HTERT RPE-1 (cell line): Measurements from ENCODE around the gene CARHSP1.
"Not testable (repeated sequence)": the region's sequence is repeated elsewhere in the genome, so short reads cannot be mapped to it uniquely, and the experiment has no call there.

ENCODE experiments used
- in situ Hi-C: fragments of 300-500 bp; cut with MboI; formaldehyde crosslinking; loops from 4 replicates; pipeline ENCODE4 v1.14.3; 2020; ENCODE audit warnings: low sequenced_read_pairs

Gene CARHSP1

DNA sequence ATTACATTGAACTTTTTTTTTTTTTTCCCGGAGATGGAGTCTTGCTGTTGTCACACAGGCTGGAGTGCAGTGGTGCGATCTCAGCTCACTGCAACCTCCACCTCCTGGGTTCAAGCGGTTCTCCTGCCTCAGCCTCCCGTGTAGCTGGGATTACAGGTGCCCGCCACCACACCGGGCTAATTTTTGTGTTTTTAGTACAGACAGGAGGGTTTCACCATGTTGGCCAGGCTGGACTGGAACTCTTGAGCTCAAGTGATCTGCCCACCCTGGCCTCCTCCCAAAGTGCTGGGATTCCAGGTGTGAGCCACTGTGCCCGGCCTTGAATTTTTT lies 5.0 kb upstream of the CARHSP1 start:
- in situ Hi-C loops: not testable (repeated sequence)

DNA sequence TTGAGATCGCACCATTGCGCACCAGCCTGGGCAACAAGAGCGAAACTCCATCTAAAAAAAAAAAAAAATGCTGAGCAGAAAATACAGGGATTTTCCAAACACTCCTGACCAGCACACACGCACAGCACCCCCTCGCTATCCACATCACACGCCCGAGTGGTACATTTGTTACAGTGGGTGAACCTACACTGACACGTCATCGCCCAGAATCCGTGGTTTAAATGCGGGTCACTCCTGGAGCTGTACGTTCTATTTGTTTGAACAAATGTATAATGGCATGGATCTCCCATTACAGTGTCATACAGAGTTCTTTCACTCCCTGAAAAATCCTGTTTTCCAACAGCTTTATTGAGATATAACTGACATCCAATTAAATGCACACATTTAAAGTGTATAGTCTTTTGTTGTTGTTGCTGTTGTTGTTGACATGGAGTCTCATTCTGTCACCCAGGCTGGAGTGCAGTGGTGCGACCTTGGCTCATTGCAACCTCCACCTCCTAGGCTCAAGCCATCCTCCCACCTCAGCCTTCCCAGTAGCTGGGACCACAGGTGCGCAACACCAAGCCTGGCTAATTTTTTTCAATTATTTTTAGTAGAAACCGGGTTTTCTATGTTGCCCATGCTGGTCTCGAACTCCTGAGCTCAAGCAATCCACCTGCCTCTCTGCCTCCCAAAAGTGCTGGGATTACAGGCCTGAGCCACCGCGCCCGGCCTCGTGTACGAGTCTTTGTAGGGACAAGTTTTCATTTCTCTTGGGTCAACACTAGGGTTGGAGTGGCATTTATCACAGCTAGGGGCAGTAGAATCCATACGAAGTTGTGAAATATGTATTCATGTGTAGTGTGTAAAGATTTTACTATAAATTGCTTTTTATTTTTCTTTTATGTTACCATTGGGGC lies 4.4 kb upstream of the CARHSP1 start:
- in situ Hi-C loops: no loop called here

DNA sequence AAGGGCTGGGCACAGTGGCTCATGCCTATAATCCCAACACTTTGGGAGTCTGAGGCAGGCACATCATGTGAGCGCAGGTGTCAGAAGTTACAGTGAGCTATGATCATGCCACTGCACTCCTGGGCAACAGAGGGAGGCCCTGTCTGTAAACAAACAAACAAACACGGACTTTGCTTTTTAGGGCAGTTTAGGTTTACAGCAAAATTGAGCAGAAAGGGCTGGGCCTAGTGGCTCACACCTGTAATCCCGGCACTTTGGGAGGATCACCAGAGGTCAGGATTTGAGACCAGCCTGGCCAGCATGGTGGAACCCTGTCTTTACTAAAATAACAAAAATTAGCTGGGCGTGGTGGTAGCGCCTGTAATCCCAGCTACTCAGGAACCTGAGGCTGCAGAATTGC lies 3.3 kb upstream of the CARHSP1 start:
- in situ Hi-C loops: no loop called here

DNA sequence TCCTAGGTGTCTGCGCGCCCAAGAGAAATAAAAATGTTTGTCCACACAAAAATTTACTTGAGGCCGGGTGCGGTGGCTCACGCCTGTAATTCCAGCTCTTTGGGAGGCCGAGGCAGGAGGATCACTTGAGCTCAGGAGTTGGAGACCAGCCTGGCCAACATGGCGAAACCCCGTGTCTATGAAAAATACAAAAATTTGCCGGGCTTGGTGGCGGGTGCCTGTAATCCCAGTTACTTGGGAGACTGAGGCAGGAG lies 1.1 kb upstream of the CARHSP1 start:
- in situ Hi-C loops: not testable (repeated sequence)

DNA sequence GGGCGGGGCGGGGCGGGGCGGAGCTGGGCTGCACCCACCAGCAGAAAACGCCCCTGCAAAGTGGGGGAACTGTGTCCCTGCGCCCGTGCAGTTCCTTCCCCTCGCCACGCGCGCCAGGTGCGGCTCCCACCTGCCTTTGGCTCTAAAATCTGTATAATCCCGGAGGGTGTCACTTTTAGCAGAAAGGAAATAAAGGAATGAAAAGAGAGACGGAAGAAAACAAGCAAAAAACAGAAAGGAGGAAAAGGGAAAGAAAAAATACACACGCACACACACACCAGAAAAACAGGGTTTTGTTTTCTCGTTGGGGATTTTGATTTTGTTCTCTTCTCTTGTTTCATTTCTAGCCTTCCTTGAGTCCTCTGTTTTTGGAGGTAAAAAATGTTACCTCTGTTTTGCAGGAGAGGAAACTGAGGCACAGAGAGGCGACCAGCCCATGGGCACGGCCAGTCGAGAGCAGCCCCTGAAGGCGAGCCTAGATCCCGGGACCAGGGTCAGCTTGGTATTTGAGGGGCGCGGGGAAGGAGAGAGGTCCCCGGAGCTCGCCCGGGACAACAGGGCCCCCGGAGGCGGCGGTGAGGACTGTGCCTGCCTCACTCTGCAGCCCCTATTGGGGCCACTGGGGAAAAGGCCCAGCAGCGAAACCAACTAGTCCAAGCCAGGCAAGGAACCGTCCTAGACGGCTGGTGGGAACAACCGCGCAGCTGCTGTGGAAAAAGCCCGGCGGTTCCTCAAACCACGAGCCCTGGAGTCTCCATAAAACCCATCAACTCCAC lies 594 bp upstream of the CARHSP1 start:
- in situ Hi-C loops: no loop called here

DNA sequence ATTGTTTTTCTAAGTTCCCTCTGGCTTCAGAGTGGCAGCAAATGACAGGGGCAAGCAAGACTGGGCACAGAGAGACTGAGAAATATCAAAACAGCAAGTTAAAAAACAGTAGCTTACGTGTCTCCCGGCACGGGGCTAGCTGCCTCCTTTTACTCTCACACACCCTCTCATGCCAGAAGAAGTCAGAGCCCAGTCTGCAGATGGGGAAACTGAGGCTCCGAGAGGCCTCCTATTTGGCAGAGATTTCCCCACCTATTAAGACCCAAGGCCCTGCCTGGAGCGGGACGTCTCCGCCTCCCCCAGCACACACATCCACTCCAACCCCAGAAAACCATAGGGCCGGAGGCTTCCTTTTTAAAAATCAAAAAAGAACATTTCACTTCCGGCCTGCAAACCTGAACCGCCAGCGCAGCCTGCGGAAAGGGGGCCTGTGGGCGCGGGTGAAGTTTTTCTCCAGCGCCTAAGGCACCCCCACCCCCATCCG lies 832 bp downstream of the CARHSP1 start:
- in situ Hi-C loops: no loop called here

DNA sequence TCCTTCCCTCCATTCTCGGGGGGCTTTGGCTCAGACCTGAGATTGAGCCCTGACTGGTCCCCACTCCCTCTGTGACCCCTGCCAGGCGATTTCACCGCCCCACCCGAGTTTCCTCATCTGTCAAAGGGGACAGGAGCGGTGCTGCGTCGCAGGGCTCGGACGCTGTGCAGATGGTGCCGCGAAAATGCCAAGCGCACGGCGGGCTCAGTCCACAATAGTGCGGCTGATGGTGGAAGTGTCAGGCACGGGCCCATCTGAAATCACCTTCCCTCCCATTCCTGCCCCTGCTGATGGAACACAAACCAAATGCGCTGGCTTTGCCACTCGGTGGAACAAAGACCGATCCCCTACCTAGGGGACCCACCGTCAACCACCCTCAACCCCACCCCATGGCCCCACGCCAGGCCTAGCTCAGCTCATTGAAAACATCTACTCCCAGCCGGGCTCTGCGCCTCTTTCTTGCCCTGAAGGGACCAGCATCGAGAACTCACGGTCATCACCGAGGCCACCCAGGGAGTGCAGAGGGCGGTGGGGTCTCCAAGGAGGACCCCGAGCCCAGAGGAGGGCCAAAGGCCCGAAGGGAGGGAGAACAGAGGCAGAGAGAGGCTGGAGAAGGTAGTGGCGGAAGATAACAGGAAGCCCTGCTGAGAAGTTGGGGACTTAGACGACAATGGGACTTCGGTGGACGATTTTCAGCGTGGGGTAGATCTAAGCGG lies 1.4 kb downstream of the CARHSP1 start:
- in situ Hi-C loops: no loop called here

DNA sequence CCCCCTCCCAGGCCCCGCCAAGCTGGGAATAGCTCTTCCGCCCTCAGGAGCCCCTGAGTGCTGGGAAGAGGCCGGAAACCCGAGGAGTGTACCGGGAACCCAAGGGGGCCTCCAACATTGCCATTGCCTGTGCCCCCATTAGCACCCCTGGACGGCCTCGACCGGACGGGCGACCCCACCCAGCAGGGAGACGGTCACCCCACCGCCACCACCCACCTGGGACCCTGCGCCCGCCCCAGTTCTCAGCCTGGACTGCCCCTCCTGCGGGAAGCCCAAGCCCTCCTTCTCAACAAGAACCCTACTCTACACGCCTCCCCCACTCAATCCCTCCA lies 2.0 kb downstream of the CARHSP1 start:
- in situ Hi-C loops: no loop called here

DNA sequence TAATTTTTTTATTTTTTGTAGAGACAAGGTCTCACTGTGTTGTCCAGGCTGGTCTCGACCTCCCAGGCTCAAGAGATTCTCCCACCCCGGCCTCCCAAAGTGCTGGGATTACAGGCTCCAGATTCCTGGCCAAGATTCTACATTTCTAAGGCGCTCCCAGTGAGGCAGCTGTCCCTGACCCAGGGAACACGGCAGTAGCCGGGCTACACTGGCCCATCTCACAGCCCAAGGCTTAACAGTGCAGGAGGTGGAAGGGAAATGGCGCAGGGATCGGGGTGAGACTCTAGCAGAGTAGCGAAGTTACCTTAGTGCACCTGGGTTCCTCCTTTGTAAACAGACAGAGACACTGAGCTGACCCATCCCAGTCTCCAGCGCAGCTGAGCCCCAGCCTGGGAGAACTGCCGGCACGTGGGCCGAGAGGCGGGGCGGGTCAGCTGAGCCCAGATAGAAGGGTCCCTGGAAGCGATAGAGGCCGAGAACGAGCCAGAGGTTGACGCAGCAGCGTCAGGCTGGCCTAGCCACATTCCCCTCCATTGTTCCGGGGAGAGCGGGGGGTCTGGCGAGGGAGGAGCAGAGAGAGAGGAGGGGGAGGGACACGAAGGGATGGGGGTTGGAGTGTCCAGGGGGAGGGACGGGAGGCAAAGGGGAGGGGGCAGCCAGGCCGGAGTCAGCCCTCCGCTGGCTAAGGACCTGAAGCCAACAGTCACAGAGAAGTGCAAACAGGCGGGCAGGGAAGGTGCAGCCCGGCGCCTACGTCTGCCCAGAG lies 2.5 kb downstream of the CARHSP1 start:
- in situ Hi-C loops: no loop called here

DNA sequence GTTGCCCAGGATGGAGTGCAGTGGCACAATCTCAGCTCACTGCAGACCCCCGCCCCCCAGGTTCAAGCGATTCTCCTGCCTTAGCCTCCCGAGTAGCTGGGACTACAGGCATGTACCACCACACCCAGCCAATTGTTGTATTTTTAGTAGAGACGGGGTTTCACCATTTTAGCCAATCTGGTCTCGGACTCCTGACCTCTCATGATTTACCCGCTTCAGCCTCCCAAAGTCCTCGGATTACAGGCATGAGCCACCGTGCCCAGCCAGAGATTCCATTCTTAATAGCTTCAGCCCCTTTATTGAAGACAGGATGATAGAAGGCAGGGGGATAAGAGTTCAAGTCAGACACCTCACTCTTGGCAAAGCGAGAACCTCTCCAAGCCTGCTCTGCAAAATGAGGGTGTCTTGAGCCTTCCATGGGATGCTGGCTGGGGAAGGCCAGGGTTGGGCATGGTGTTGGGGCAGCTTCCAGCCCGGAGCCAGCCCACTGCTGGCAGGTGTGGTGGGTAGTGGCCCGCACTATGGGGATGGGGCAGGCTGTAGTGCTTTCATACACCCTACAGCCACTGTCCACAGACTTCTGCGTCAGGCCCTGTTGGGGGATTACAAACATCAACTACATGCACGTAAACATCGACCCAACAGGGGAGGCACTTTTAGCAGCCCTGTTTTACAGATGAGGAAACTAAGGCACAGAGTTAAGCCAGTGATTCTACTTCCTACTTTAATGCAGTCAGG lies 3.5 kb downstream of the CARHSP1 start:
- in situ Hi-C loops: no loop called here

DNA sequence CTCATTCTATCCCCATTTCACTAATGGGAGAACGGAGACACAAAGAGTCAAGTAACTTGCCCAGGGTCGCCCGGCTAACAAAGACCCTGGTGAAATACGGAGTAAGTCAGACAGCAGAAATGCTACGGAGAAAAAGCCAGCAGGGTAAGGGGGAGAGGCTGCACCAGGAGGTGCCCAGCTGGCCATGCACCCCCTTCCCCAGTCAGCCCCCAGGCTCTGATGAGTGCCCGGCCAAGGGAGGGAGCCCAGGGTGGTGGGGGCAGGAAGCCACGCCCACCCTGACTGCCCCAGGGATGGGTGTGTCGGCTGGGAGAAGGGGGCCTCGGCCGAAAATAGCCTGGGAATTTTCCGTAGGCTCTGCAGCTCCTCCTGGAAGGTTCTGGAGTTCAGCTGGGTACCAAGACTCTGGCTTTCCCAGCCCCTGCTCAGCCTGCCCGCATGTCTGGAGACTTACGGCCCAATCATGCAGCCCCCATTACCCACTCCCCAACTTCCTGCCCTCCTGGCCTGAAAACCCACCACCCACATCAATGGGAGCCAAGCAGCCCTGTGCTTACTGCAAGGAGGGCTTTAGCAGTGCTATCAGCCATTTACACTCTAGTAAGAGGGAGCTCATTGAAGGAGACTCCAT lies 4.2 kb downstream of the CARHSP1 start:
- in situ Hi-C loops: no loop called here

DNA sequence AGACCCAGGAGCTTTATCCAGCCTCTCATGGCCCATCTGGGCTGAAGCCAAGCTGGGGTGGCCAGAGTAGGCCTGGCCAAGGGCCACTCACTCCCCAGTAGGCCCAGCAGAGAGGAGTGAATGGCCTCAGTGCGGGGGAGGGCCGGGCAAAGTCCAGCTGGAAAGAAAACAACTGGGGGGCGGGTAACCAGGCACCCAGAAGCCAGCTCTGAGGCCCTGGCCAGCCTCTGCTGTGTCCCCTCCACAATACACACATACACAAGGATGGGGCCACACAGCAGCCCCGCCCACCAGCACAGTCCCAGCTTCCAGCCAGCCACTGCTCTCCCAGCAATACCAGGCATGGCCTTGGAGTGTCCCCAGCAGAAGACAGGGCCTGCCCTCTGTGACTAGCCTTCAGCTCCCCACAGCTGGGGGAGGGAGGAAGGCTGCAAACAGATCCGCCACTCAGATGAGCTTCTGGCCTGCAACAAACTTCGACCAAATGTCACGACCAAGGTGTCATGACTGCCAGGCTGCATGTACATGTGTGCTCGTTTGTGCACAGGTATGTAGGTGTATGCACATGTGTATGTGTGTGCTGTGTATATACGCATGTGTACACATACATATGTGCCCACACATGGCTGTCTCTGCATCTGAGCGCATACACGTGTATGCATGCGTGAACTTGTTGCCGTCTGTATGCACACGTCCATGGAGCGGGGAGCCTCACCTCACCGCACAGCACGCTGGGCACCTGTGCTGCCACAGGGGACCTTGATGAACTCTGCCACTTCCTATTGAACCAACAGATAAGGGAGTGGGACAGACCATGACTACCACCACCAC lies 5.0 kb downstream of the CARHSP1 start:
- in situ Hi-C loops: no loop called here

DNA sequence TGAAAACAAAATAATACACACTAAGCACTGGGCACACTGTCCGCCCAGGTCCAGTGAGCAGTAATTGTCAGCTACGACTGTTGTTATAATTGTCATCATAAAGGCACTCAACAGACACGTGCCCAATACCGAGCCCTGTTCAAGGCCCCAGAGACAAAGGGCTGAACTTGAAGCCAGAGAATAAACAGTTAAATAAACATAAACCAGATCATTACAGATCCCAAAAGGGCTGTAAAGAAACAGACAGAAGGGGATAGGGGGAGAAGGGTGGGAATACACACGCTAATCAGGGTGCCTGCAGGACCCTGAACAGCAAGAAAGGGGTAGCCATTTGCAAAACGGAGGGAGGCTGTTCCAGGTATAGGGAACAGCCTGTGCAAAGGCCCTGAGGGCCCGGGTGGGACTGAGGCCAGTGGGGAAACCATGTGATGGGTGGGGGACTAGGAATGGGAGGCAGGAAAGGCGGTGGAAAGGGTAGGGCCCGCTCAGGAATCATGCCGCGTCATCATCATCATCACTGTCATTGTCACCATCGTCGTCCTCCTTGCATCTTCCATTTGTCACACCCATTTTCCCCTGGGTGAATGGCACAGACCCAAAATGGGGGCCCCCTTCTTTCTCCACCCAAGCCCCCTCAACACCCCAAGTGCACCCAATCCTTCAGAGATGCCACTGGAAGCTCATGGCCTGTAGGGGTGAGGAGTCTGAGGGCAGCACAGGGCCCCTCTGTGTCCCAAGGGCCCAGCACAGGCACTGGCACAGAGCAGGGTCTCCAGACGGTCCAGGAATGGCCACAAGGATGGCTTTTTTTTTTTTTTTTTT lies 6.3 kb downstream of the CARHSP1 start:
- in situ Hi-C loops: no loop called here

DNA sequence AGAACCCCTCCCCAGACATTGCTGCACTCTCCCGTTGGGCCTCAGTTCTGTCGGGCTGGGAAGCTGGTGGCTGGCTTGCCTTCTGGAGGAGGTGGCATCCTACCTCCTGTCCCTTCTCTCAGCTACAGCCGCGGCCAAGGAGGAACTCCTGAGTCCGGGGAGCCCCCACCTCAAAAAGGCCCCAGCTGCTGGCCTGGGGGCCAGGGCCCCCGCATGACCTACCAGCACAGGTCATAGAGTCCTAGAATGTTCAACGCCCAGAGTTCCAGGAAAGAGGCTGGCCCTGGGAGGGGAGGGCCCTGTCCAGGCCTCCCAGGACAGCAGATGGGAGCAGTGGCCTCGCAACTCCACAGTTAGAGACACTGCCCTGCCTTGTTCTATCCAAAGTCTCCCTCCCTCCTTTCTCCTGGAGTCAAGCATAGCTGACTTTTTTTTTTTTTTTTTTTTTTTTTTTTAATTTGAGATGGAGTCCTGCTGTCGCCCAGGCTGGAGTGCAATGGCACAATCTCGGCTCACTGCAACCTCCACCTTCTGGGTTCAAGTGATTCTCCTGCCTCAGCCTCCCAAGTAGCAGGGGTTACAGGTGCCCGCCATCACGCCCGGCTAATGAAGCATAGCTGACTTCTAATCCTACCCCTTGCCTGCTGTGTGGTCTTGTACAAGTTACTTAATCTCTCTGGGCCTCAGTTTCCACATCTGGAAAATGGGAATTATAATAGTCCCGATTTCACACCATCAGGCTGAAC lies 7.1 kb downstream of the CARHSP1 start:
- in situ Hi-C loops: no loop called here

DNA sequence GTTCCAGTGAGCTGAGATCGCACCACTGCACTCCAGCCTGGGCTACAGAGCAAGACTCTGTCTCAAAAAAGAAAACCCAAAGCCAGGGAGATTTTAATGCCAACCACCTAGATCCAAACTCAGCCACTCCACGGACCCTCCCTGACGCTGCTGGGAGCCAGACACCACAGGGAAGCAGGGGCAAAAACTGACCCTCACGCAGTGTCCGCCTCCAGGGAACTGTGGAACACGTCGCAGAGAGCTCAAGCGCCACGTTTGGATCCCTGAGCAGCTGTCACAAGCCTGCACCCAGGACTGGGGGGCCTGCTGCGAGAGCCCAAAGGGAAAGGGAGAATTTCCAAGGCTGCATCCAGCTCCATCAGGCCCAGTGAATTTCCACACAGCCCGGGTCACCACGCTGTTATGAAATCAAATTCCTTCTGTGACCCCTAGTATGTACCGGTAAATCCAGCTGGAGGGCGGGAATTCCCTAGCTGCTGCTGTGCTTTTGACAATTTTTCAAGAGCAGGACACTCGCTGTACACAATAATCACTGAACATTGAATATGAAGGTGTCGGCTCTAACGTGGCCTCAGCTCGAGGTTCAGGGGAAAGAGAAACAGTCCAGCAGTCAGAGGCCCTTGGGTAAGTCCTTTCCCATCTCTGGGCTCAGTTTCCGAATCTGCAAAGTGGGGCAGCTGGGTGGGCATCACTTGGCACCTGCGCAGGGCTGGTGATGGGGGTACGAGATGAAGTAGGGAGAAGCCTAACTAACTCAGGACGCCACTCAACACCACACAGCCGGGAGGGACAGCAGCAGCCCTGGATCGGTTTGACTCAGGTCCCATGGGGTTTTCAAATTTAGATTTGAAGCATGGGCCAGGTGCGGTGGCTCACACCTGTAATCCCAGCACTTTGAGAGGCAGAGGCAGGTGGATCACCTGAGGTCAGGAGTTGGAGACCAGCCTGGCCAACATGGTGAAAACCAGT lies 8.6 kb downstream of the CARHSP1 start:
- in situ Hi-C loops: no loop called here
